Transverse colon (tissue), 4 donors: ENCODE data around the gene PEX14.

Experiments
- POLR2AphosphoS5 ChIP-seq, 3 donors: sonication (generic); formaldehyde crosslinking; IDR thresholded peaks; one replicate each; pipeline ENCODE4 v1.6.1; 2016; ENCODE audit warnings: antibody characterized with exemption in 3 of 3
- TF ChIP-seq, protein P1 (sequence below), 5 experiments: fragments of 200-600 bp in 3 of 5; fragments of 450-650 bp in 2 of 5; sonication (generic) in 3 of 5; IDR thresholded peaks; 1 replicate in 2 of 5; 2 replicates in 3 of 5; pipeline ENCODE4 v1.5.1; 2016 to 2017; ENCODE audit warnings: antibody characterized with exemption in 5 of 5, inconsistent platforms in 3 of 5, mild to moderate bottlenecking in 2 of 5, moderate library complexity in 1 of 5

DNA sequence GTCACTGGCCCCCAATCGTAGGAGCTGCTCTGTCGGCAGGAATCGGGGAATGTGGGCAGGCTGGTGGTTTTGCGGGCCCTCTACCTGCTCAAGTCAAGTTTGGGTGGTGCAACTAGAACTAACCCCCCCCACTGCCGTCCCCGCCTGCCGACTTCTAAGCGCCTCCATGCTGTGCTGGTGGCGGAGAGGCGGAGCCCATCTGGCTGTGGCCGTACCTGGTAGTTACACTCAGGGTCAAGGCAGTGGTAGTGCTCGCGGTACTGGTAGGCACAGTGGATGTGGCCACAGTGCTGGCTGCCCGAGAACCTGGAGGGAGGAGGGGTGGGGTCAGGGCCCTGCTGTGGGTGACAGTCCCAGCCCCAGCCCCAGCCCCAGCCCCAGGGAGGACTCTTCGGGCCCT, 181.7 kb downstream of the PEX14 start:
- TF ChIP-seq, protein P1, sequence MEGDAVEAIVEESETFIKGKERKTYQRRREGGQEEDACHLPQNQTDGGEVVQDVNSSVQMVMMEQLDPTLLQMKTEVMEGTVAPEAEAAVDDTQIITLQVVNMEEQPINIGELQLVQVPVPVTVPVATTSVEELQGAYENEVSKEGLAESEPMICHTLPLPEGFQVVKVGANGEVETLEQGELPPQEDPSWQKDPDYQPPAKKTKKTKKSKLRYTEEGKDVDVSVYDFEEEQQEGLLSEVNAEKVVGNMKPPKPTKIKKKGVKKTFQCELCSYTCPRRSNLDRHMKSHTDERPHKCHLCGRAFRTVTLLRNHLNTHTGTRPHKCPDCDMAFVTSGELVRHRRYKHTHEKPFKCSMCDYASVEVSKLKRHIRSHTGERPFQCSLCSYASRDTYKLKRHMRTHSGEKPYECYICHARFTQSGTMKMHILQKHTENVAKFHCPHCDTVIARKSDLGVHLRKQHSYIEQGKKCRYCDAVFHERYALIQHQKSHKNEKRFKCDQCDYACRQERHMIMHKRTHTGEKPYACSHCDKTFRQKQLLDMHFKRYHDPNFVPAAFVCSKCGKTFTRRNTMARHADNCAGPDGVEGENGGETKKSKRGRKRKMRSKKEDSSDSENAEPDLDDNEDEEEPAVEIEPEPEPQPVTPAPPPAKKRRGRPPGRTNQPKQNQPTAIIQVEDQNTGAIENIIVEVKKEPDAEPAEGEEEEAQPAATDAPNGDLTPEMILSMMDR (IDR thresholded peaks at IDR 0.05), result no peak
- no peak for TF ChIP-seq POLR2AphosphoS5 (IDR thresholded peaks at IDR 0.05)
